NAMALWA (cell line): ENCODE measurements around the gene PROK1.
"Not testable (repeated sequence)": the region's sequence is repeated elsewhere in the genome, so short reads cannot be mapped to it uniquely, and the experiment has no call there.

Experiments
- DNase-seq: peaks from one replicate; pipeline ENCODE4 v3.0.0-alpha.2; 2015; ENCODE audit warnings: low spot score

Gene PROK1

DNA sequence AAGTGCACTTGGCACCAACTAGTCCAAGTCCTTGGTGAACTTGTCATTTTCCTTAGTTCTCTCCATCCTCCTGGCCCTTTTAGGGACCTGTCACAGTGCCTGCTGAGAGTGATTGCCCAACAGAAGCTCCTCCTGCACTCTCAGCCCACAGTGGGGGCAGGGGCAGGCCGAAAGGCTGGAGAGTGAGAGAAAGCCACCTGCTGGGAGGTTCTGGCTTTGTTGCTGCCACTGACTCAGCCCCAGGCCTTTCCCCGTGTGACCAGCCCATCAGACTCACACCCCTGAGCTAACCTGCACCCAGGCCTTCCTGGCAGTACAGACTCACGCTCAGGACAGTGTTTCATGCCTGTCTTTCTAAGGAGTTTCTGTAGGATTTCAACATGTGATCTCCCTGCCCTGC is 17.1 kb upstream of the PROK1 start:
- DNase-seq = peak; percentile 20

DNA sequence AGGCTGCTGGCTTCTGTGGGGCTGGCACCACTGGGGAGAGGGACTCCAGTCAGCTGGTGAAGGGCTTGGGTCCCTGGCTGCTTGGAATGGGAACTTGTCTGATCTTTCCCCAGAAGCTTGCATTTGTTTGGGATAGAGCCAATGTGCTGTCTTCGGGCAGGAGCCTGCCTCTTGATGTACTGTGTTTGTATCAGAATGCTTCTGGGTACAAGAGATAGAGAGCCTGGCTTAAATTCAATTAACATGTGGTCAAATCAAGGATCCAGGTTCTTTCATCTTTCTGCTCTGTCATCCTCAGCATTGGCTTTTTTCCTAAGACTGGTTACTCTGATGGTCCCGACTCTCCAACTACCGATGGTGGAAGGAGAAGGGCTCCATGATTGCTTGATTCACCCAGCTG is 16.0 kb upstream of the PROK1 start:
- no peak for DNase-seq

DNA sequence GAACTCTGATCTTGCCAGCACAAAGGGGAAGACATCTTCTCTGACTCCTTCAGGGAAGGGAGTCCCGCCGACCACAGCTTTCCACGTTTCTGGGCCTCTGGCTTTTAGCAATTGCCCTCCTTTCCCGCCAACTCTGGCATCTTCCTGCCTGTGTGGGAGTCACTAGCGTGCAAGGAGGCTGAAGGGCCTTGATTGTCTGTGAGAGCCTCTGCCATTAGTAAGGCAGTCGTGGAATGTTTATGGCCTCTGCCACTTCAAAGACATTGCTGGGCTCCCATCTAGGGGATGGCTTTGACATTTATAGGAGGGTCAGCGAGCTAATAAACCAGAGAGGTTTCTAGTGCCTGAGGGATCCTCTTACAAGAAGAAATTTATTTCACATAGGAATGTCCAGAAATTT is 14.3 kb upstream of the PROK1 start:
- DNase-seq = no peak

DNA sequence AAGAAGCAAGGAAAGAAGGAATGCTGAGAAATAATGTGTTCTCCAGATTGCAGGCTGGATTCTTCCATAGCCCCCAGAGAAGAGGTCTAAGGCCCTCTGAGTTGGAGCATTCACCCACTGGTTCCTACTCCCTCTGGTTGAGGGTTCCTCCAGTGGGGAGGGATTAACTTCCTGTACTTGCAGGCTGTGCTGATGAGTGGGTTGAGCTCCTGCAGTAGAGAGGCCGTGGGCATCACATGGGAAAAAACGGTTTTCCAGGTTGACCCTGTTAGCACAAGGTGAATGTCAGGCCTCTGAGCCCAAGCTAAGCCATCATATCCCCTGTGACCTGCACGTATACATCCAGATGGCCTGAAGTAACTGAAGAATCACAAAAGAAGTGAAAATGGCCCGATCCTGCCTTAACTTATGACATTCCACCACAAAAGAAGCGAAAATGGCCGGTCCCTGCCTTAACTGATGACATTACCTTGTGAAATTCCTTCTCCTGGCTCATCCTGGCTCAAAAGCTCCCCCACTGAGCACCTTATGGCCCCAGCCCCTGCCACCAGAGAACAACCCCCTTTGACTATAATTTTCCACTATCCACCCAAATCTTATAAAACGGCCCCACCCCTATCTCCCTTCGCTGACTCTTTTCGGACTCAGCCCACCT is 13.2 kb upstream of the PROK1 start:
- DNase-seq = not testable (repeated sequence)

DNA sequence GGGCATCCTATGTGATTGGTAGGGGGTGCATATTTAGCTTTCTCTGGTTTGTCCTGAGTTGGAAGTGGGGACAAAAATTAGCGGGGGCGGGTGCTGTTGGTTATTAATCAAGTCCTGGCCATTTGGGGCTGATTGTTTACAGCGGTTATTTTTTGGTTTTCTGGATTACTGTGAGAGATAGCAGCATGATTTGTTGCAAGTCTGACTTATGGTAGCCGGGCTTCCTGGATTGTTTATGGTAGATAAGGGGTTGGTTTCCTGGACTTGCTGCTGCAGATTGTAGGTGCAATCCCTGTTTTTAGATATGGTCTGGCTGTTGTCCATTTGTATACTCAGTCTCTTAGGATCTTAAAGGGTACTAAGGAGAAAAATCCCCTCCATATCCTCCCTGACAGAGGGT is 12.1 kb upstream of the PROK1 start:
- DNase-seq = no peak

DNA sequence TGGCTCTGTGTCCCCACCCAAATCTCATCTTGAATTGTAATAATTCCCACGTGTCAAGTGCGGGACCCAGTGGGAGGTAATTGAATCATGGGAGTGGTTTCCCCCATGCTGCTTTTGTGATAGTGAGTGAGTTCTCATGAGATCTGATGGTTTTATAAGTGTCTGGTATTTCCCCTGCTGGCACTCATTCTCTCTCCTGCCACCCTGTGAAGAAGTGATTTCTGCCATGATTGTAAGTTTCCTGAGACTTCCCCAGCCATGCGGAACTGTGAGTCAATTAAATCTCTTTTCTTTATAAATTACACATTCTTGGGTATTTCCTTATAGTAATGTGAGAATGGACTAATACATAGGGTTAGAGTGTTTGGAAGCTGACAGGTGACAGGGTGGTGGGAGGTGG is 11.1 kb upstream of the PROK1 start:
- DNase-seq = not testable (repeated sequence)

DNA sequence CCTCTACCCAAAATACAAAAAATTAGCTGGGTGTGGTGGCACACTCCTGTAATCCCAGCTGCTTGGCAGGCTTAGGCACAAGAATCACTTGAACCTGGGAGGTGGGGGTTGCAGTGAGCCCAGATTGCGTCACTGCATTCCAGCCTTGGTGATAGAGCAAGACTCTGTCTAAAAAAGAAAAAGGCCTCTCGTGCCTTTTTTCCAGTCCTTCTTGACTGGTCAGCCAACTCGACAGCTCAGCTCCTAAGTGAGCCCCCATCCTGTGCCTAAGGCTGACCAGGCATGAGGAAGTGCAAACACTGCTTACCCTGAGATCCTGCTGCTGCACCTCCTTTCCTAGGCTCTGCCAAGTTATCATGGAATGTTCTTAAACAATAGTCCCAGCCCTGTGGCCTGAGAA is 10.1 kb upstream of the PROK1 start:
- DNase-seq = no peak

DNA sequence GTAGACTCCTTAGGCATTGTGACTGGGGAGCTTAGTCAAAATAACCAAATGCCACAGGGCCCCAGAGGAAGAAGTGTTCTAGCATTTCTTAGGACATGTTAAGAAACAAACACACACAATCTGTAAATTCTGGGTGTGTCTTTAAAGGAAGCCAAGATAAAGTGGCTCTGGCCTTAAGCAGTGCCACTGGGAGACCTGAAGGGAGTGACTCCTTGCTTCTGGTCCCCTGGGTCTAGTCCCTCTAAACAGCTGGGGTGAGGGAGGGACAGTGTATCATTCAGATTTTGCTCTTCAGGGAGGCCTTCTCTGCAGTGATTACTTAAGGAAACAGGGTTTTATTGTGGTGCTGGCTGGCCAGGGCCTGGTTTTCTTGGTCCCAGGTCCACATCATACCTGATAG is 9.1 kb upstream of the PROK1 start:
- DNase-seq = no peak

DNA sequence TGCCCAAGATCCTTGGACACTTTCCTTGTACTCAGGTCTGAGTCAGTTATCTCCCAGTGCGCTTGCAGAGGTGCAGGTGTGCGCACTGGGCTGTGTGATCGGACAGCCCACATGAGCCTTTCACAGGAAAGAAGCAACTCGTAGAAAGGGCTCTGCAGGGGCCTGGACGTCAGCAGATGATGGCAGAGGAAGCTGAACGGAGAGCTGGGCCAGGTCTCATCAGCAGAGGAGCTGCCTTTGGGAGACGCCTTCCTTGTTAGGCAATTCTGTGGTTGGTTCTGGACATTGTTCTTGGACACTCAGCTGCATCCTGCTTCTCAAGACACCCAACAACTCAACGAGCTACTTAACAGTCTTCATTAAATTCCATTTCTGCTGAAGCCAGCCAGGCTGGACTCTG is 7.5 kb upstream of the PROK1 start:
- DNase-seq = no peak

DNA sequence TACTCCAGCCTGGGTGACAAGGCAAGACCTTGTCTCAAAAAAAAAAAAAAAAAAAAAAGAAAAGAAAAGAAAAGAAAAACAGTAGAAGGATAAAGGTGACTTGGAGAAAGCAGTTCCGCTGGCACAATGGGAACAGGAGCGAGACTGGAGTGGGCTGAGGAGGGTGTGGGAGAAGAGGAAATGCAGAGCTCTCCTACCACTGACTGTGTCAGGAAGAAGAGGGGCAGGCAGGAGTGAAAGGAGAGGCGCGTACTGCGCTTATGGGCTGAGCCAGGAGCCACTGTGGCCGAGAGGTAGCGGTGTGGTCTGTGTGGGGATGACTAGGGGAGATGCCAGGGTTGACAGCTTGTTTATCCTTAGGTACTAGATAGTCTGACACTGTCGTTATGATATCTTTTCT is 6.4 kb upstream of the PROK1 start:
- no peak for DNase-seq

DNA sequence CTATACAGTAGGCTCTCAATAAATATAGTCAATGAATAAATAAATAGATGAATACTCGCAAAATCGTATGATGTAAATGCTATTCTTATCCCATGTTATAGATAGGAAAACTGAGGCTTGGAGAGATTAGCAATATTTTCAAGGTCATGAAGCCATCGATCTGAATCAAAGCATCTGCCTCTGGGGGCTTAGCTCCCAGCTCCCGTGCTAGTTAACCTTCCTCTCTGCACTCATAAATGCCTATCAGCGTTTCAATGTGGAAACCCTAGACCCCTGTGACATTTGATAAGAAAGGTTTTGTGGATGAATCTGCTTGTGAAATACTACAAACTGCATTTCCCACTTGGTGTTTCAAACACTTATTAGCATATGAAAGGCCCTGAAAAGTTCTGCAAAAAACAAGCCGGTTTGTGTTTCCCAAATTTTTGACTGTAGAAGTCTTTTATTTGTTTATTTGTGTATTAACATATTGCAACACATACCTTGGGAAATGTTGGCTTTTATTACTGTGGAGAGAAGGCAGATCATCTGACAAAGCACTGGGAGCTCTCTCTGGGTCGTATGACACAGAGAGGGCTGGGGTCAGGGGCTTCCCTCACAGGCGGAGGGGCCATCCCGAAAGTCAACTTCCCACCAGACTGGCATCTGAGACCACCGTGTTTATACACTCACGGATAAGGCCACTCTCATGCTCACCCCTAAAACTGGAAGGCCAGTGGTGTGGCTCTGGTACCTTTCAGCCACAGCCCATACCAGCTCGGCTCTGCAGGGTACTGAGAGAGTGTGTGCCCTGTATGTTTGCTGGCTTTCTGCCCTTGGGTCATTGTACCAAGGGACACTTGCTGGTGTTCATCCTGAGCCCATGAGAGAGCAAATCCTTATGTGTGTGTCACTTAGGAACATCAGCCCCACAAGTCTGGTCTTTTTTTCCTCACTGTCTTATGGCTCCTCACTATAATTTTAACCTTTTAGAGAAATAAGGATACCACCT is 993 bp upstream of the PROK1 start:
- no peak for DNase-seq

DNA sequence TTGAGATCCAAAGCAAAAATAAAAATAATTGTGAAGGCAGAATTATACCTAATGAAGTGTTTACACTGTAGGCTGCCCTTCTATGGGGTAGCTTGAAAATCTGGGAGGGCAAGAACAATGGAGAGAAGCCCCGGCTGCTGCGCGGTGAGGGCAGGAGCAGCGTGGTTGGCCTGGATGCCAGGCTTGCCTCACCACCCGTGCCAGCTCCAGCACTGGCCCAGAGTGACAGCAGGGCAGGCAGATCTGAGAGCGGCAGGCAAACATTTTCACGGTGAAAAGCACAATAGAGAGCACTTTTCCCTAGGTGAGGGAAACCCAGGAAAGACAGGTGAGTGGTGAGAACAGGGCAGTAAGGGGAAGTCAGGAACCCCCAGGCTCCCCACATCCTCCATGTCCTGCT is 1.4 kb downstream of the PROK1 start:
- no peak for DNase-seq

DNA sequence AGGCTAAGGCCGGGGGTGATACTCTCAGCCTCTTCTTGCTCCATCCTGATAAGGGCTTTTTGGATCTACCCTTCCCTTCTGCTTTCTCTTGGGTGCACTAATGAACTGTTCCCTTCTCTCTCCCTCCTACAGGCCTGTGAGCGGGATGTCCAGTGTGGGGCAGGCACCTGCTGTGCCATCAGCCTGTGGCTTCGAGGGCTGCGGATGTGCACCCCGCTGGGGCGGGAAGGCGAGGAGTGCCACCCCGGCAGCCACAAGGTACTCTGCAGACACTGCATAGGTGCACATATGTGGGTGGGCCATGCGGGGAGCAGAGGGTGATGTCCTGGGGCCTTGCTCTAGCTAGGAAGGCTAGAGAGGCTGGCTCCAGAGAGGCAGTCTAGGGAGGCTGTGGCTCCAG is 2.9 kb downstream of the PROK1 start:
- no peak for DNase-seq

DNA sequence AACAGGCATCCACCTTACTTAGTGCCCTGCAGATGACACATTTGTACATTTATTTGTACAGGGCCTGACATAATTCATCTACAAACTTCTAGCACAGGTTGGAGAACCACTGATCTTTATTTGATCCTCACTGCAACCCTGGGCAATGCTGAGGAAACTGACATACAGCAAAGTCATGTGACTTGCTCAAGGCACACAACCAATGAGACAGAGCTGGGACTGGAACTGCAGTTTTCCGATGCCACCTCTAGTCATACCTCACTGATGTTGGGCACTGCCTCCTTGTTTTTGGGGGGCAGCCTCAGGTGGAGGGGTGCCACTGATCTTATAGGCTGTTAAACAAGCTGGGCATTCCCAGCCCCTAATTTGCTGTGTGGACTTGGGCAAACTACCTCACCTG is 3.4 kb downstream of the PROK1 start:
- no peak for DNase-seq

DNA sequence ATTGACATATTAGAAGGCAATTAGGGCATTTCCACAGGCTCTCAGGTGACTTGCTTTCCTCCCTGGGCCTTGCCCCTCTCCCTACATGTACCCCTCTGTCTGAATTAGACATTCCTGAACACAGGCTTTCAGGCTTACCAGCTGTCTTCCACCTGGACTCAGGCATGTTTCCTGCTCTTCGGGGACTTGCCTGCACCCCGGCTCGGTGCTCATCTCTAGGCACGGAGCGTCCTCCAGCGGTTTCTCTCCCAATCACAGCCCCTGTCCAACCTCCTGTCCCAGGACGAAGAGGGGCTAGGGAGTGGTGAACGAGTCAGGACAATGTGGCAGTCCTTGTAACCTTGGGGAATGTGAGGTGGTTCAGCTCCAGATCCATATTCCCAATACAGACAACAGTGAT is 4.2 kb downstream of the PROK1 start:
- DNase-seq = no peak

DNA sequence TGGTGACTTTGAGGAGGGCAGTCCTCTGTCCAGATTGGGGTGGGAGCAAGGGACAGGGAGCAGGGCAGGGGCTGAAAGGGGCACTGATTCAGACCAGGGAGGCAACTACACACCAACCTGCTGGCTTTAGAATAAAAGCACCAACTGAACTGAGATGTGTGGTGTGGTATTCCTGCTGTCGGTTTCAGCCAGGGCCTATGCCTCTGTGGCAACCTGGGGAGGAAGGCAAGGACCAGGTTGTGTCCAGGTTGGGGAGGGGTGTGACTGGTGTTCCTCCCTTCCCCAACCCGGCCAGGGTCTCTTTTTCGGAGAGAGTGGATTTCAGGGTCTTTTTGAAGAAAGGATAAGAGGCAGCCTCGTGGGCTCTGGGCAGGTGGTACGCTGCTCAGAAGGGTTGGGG is 6.3 kb downstream of the PROK1 start:
- no peak for DNase-seq

DNA sequence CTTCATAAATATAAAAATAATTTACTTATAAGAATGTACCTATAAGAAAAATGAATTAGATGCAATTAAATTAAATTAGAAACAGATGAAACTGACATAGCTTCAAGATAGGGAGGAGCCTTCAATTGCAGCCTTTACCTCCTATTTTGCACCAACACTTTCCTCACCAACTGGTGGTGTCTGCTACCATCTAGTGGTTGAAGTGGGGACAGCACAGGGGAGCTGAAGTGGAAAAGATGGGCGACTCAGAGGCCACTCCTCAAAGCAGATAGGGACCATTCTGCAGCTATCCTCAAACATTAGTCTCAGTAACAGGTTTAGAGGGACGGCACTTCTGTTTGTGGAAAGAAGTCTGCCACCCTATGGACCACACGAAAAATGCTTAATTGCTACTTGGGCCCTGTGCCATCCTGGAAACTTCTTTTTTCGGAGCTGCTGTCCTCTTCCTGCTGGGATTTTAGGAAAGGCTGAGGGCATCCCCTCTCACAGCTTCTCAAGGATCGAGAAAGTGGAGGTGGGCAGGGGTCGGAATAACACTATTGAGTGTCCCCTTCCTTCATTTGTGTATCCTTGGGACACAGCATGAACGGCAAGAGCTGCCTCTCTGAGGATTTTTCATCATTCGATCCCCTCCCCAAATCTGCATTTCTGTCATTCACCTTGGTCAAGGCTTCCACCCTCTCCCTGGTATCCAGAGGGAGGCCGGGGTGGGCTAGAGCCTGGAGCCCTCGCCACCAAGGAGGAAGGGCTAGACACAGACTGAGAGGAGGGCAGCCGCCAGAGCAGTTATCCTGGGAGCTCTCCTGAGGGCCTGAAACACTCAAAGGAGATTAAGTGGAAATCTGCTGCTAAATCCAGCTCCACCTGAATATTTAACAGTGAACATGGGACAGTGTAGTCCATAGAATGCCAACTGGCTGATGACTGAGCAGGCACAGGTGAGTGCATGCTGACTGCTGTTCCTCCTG is 9.6 kb downstream of the PROK1 start:
- DNase-seq = peak; percentile 94

DNA sequence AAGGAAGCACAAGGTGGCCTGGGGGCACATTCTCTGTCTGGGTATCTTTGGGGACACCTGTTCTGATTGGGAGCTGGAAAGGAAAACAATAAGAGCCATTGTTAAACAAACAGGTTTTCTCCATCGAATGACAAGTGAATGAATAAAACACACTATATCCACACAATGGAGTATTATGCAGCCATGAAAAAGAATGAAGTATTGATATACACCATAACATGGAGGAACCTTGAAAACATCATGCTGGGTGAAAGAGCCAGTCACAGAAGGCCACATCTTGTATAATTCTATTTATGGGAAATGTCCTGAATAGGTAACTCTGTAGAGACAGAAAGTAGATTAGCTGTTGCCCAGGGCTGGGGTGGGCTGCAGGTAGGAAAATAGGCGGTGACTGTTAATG is 11.1 kb downstream of the PROK1 start:
- no peak for DNase-seq

DNA sequence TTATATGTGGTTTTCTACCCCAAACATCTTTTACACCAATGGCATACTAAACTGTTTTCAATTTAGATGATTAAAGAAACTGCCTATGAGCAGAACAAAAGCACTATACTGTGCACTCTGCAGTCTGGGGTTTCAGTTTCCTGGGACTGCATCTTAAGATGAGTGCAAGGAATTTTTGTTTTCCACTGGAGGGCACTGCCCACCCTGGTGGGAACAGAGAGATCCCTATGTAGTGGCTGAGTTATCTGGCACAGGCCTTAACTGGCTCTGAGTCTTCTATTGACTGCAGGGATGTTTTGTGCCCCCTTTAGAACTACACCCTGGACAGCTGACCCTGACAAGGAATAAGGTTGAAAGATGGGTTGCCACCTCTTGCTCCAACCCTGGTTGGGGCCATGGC is 12.0 kb downstream of the PROK1 start:
- DNase-seq = no peak

DNA sequence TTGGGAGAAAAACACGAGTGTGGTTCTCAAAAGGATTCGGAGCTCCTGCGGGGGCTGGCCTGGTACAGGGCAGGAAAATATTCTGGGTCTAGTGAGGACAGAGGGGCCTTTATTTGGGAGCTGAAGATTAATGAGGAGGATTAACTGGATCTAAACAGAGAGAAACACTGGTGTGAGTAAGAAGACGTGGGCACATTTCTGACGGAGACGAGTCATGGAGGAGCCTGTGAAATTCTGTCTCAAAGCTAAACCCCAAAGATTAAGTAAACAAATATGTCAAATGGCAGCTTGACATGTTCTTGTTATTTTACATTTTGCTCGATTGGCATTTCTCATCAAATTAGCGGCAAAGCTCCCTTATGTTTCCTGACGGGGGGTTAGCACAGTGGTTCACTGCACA is 12.8 kb downstream of the PROK1 start:
- no peak for DNase-seq

DNA sequence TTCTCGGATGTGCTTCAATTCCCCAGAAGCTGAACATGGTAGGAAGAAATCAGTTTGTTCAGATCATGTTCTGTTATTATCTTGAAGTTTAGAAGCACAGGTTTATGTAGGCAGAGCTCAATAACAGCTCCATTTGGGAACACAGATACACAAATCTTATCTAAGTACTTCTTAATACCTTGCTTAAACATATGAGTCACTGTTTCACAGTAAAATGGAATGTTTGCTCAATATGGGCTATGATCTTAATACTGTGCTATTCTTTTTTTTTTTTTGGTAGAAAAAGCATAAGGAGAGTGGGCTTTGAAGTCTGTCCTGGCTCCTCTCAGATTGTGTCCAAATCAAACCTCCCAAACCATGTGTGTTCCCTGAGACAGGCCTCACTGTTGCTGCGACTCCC is 13.4 kb downstream of the PROK1 start:
- DNase-seq = no peak

DNA sequence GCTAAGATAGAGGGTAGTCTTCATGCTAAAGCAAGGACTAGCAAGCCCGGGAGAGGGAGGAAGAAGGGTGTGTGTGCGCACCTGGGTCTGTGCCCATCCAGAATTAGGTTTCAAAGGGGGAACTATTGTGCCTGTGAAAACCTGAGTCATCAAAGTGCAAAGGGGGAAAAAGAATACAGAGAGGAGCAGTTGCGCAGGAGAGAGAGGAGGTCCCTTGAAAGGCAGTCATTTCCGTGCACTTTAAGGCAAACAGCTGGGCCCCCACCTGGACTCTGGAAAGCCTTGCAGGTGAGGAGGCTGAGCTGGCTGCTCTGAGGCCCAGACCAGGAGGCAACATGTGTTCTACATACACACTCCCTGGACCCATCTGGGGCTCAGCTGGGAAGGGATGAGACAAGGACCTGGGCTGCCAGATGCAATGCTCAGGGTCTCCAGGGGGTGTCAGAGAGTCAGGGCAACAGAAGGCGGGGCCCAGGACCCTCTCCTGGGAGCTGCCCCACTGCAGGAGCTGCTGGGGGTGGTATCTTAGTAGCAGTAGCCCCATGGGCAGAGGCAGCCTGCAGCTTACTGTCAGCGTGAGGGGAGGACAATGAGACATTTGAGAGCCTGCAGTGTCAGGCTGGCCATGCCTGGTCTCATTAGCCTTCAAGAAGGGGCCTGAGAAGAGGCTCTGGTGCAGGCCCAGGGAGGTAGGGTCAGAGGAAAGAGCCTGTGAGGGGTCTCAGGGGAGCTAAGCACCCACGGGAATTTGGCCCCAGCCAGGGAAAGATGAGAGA is 14.3 kb downstream of the PROK1 start:
- DNase-seq = peak; percentile 10
